A673 (cell line): ENCODE data around the gene KLHDC3.

Experiments used
- CTCF ChIP-seq: fragments of 300-800, 200-600 bp; sonication (generic); conservative IDR thresholded peaks from 2 replicates; pipeline ENCODE4 v1.5.1; 2017; ENCODE audit warnings: low read depth, mild to moderate bottlenecking, antibody characterized with exemption, low read length, moderate library complexity, mixed read lengths
- EZH2 ChIP-seq: fragments of 200-600 bp; sonication (generic); IDR thresholded peaks from 2 replicates; pipeline ENCODE4 v1.6.1; 2017; ENCODE audit warnings: borderline replicate concordance, low read depth, mild to moderate bottlenecking, mixed read lengths, antibody characterized with exemption, low read length; ENCODE audit not compliant: poor library complexity, severe bottlenecking

- TF ChIP-seq CTCF (no peak), EZH2 (no peak)
Observed at GRCh38 chr6:42987533-42988451, 26.3 kb upstream of the KLHDC3 start.
